Retinal pigment epithelial cell (primary cell): ENCODE measurements around the gene CCDC183.
"Not testable (repeated sequence)": the region's sequence is repeated elsewhere in the genome, so short reads cannot be mapped to it uniquely, and the experiment has no call there.

Experiments used
- DNase-seq: peaks from one replicate; pipeline ENCODE4 v3.0.0-alpha.2; 2010; ENCODE audit warnings: low read depth
- H3K4me3 ChIP-seq: 2 replicates; pipeline ENCODE4 v1.5.1; 2011; ENCODE audit warnings: mild to moderate bottlenecking, low read length, control low read depth, moderate library complexity
- TF ChIP-seq, protein P1 (sequence below): conservative IDR thresholded peaks from 2 replicates; pipeline ENCODE4 v1.5.1; 2011; ENCODE audit warnings: low read depth, low read length, control low read depth, inconsistent platforms

Gene CCDC183

DNA sequence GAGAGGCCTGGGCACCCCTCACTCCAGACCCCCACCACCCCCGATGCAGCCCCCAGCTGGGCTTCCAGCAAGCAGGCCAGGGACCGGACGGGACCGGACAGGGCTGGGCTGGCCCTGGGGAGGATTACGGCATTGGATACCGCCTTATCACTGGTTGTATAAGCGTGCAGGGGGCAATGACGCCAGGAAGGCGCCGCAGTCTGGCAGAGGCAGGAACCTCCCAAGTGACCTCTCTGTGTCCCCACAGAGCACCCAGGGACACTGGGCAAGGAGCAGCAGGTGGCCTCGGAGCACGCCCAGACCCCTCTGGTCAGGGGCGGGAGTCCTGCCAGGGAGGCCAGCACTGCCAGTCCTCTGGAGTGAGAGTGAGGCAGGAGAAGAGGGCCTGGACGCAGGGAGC is 31.1 kb upstream of the CCDC183 start:
- no peak overlapping the region for H3K4me3 ChIP-seq
- TF ChIP-seq, protein P1, sequence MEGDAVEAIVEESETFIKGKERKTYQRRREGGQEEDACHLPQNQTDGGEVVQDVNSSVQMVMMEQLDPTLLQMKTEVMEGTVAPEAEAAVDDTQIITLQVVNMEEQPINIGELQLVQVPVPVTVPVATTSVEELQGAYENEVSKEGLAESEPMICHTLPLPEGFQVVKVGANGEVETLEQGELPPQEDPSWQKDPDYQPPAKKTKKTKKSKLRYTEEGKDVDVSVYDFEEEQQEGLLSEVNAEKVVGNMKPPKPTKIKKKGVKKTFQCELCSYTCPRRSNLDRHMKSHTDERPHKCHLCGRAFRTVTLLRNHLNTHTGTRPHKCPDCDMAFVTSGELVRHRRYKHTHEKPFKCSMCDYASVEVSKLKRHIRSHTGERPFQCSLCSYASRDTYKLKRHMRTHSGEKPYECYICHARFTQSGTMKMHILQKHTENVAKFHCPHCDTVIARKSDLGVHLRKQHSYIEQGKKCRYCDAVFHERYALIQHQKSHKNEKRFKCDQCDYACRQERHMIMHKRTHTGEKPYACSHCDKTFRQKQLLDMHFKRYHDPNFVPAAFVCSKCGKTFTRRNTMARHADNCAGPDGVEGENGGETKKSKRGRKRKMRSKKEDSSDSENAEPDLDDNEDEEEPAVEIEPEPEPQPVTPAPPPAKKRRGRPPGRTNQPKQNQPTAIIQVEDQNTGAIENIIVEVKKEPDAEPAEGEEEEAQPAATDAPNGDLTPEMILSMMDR, result no peak
- DNase-seq, result no peak

DNA sequence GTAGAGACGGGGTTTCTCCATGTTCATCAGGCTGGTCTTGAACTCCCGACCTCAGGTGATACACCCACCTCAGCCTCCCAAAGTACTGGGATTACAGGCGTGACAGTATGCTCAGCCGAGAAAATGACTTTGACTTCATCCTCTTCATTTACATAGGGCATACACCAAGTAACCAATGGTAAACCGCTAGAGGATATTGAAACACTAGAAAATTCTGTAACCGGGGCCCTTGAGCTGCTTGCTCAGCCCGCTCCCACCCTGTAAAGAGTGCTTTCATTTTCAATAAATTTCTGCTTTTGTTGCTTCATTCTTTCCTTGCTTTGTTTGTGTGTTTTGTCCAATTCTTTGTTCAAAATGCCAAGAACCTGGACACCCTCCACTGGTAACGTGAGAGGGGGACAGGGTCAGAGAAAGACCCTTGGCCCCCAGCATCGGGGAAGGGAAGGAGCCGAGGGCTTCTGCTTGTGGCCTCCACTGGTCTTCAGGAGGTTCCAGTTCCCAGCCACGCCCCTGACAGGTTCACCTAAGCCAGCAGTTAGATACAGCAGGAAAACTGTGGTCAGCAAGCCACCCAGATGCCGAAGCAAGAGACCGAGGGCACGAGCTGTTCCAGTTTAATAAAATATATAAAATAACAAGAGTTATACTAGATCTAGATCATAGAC is 30.3 kb upstream of the CCDC183 start:
- H3K4me3 ChIP-seq, DNase-seq: not testable (repeated sequence)

DNA sequence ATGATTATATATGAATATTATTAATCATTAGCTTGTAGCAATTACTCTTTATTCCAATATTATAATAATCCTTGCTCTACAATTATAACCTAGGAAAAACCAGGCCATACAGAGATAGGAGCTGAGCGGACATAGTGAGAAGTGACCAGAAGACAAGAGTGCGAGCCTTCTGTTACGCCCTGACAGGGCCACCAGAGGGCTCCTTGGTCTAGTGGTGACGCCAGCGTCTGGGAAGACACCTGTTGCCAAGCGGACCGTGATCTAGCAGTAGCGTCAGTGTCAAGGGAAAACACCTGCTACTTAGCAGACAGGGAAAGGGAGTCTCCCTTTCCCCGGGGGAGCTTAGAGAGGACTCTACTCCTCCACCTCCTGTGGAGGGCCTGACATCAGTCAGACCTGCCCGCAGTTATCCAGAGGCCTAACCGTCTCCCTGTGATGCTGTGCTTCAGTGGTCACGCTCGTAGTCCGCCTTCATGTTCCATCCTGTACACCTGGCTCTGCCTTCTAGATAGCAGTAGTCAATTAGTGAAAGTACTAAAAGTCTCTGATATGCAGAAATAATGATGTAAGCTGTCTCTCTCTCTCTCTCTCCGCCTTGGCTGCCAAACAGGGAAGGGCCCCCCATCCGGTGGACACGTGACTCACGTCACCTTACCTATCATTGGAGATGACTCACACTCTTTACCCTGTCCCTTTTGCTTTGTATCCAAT is 29.6 kb upstream of the CCDC183 start:
- TF ChIP-seq, protein P1, result peak; percentile 52
- not testable (repeated sequence) for H3K4me3 ChIP-seq, DNase-seq

DNA sequence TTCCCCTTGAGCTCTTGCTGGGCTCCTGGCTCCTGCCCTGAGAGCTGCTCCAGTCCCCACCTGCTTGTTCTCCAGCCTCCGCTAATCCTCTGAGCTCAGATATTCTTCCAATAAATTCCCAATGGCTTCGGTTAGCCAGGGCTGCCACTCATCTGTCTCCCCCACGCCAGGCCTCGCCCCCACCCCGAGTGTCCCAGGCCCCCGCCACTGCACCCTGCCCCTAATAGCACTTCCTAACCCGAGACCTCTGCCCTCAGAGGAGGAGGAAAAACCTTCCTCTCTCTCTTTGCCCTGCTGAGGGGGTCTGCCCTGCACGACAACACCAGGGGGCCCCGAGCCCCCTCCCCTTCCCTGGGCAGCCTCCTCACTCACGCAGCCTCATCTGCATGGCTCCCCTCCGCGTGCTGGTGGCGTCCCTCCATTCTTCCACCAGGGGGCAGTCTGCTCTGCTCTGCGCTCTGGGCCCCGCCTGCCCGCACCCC is 26.4 kb upstream of the CCDC183 start:
- DNase-seq, result no peak
- TF ChIP-seq, protein P1, result peak; percentile 62
- no peak overlapping the region for H3K4me3 ChIP-seq

DNA sequence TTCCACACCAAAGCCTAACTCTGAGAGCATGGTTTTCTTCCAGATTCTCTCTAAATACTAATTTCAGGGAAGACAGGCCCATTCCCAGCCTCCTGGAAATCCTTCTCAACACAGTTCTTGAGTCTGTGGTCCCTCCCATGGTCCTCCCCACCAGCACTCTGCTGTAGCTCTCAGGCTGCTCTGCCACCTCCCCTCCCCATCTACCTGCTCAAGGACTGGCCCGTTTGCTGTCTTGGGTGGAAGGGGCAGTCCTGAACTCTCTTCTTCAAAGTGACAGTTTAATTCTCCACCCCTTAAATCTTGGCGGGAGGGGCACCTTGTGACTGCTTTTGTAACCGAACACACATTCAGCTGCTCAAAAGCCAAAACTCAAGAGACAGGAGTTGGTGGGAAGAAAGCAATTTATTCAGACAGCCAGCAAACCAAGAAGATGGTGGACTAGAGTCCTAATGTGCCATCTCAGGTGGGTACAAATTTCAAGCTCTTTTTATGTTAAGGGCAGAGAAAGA is 24.2 kb upstream of the CCDC183 start:
- no peak for DNase-seq
- H3K4me3 ChIP-seq, result no peak overlapping the region
- TF ChIP-seq, protein P1, result no peak

DNA sequence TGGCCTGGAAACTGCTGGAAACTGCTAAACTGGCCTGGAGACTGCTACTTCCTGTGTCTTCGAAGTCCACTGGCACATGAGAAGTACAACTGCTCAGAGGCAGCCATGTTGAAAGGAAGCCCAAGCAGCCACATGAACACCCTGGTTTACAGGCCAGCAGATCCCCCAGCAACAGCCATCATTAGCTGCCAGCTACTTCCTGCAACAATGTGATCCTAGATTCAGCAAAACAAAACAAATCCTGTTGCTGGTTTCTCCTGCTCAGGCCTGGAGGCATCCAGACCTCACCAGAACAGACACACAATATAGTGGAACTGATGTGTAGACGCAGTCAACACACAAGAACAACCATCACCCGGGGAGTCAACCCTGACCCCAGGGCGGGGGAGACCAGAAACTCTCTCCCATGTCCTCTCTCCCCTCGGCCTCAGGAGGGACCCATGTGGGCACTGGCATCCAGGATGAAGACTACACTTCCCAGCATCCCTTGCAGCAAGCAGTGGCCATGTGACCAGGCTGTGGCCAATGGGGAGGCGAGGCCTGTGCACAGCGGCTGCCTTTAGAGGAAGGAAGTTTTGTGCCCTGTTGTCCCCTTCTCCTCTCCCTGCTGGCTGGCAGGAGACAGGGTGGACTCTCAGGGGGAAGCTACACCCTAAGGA is 22.6 kb upstream of the CCDC183 start:
- no peak for DNase-seq
- TF ChIP-seq, protein P1, result no peak
- no peak overlapping the region for H3K4me3 ChIP-seq

DNA sequence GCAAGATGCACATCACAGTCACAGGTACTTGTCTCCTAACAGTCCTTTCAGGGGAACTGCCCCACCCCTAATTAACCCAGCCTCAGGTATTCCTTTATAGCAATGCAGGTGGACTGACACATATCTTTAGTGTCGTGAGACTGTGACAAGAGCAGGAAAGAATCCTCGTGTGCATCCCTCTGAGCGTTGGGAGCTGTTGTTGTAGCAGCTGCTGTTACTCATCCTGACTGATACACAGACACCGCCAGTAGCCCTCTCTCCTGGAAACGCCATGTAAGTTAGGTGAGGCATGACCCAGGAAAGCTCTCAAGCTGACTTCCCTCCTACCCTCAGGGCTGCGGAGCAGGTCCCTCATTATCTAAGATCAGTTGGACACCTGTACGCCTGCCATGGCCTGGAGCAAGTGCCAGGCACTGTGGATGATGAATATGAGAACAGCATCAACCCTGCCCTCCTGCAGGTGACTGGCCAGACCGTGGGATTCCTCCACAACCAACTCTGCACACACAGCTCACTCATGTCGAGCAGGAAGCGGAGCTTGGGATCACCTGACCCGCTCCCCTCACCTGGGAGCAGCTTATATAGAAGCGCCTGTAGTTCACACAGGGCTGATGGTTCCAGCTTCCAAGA is 21.6 kb upstream of the CCDC183 start:
- DNase-seq, result no peak
- TF ChIP-seq, protein P1, result no peak
- no peak overlapping the region for H3K4me3 ChIP-seq
